AG04450 (cell line): Measurements from ENCODE around the gene TUBA1B. TPM values are rescaled to one million over a fixed set of nuclear protein-coding genes. Genes with fewer than 3 reads are reported as not detected.

Experiments
- CTCF ChIA-PET: fragments of 300-600, 350-600 bp; formaldehyde crosslinking; extraction: SDS; loops from one replicate; lab custom pipeline; 2022; ENCODE audit warnings: antibody characterized with exemption, inconsistent platforms; lab: Charles Lee
- POLR2A ChIA-PET: fragments of 350-600 bp; formaldehyde crosslinking; extraction: SDS; loops from one replicate; lab custom pipeline; 2021; ENCODE audit warnings: antibody characterized with exemption, inconsistent platforms; lab: Yijun Ruan, JAX
- DNase-seq: peaks from one replicate; pipeline ENCODE4 v3.0.0-alpha.2; 2011; ENCODE audit warnings: low read depth, low spot score
- H3K27ac ChIP-seq: one replicate; pipeline ENCODE4 v1.5.1; 2012; ENCODE audit warnings: low read depth, low read length, control low read depth
- H3K27me3 ChIP-seq: one replicate; pipeline ENCODE4 v1.6.0; 2012; ENCODE audit warnings: low read length; ENCODE audit not compliant: control insufficient read depth, insufficient read depth
- H3K4me3 ChIP-seq: 2 replicates; pipeline ENCODE4 v1.5.1; 2011; ENCODE audit warnings: mild to moderate bottlenecking, low read depth, low read length, control low read depth
- H3K9me3 ChIP-seq: 2 replicates; pipeline ENCODE4 v1.5.1; 2012; ENCODE audit warnings: low read length; ENCODE audit not compliant: control insufficient read depth, insufficient read depth
- CTCF ChIP-seq: IDR thresholded peaks from 2 replicates; pipeline ENCODE4 v1.5.1; 2011; ENCODE audit warnings: low read depth, low read length, control low read depth, inconsistent platforms
- polyA plus RNA-seq: library from polyadenylated mRNA; depleted of rRNA; stranded (reverse); fragments of >200 nt; gene quantifications from 2 replicates; pipeline ENCODE4 v1.2.3, GENCODE V29; 2011

Gene TUBA1B
- polyA plus RNA-seq, 1 experiment = 2,720 TPM

- TF ChIP-seq CTCF = no peak
- Histone ChIP-seq H3K9me3 (no peaks in the 10 kb centered on the region), H3K27me3 (peaks cover 20% of the 10 kb centered on the region), H3K4me3 (no peak overlapping the region), H3K27ac (no peak overlapping the region)
- no peak for DNase-seq
- POLR2A ChIA-PET = interaction anchor here (0.7 kb wide), 1 partner anchor 38 kb away, joined by 4 read pairs; the partner anchor contains the start of gene TUBA1B
- CTCF ChIA-PET = interaction anchor here (0.6 to 5.9 kb wide), 10 partner anchors 8 to 138 kb away, joined by 3 to 48 read pairs (median 6); partner anchors contain the start of genes LMBR1L and RHEBL1
Measured at GRCh38 chr12:49092816-49093406, 38.3 kb downstream of the TUBA1B start.

- CTCF ChIA-PET = interaction anchor here (0.6 to 5.9 kb wide), 11 partner anchors 8 to 1312 kb away, joined by 3 to 48 read pairs (median 5); partner anchors contain the start of genes LMBR1L and RHEBL1
Measured at GRCh38 chr12:49092086-49092815, 38.9 kb downstream of the TUBA1B start.

GRCh38 chr12:49091836-49092085 is 39.4 kb downstream of the TUBA1B start:
- no peak overlapping the region for H3K27ac ChIP-seq
- H3K27me3 ChIP-seq = peaks cover 20% of the 10 kb centered on the region
- POLR2A ChIA-PET = interaction anchor here (1.0 kb wide), 1 partner anchor 143 kb away, joined by 19 read pairs; no protein-coding TSS in a partner anchor
- H3K4me3 ChIP-seq = peak overlapping the region; percentile 45
- CTCF ChIA-PET = interaction anchor here (0.6 to 5.9 kb wide), 10 partner anchors 9 to 1312 kb away, joined by 3 to 48 read pairs (median 6); partner anchors contain the start of genes LMBR1L and RHEBL1
- no peaks in the 10 kb centered on the region for H3K9me3 ChIP-seq
- no peak for DNase-seq
- no peak for TF ChIP-seq CTCF

More at GRCh38 chr12:49092086-49092815, 38.9 kb downstream of the TUBA1B start:
- Histone ChIP-seq H3K27ac (no peak overlapping the region), H3K27me3 (peaks cover 20% of the 10 kb centered on the region), H3K9me3 (no peaks in the 10 kb centered on the region), H3K4me3 (peak overlapping the region; percentile 45)
- no peak for DNase-seq
- peak; percentile 65 for TF ChIP-seq CTCF
- POLR2A ChIA-PET = interaction anchor here (0.7 to 1.0 kb wide), 2 partner anchors 39 to 143 kb away, joined by 4 to 19 read pairs; partner anchors contain the start of gene TUBA1B

GRCh38 chr12:49091056-49091835 is 39.9 kb downstream of the TUBA1B start:
- H3K4me3 ChIP-seq = no peak overlapping the region; the same call in 1 of the 2 replicates
- H3K27ac ChIP-seq = no peak overlapping the region
- DNase-seq = no peak
- H3K27me3 ChIP-seq = peaks cover 20% of the 10 kb centered on the region
- no peak for TF ChIP-seq CTCF
- POLR2A ChIA-PET = interaction anchor here (1.0 kb wide), 1 partner anchor 144 kb away, joined by 19 read pairs; no protein-coding TSS in a partner anchor
- no peaks in the 10 kb centered on the region for H3K9me3 ChIP-seq
- CTCF ChIA-PET = interaction anchor here (1.1 to 5.9 kb wide), 8 partner anchors 9 to 140 kb away, joined by 3 to 48 read pairs (median 6); partner anchors contain the start of genes LMBR1L and RHEBL1
